SK-N-SH treated with all-trans-retinoic acid at 6 μM for 48 hours (cell line): ENCODE results near the gene USP1.

Experiments used
- ATAC-seq: fragments of 200-7000 bp; cut with Tn5 transposase; 3 replicates; pipeline ENCODE4 v1.9.1; 2020; ENCODE audit warnings: mild to moderate bottlenecking, moderate library complexity
- ARNTL ChIP-seq: fragments of 450-650 bp; formaldehyde crosslinking; IDR thresholded peaks from 2 replicates; pipeline ENCODE4 v1.5.0; 2020; ENCODE audit warnings: low read depth, mild to moderate bottlenecking, moderate library complexity, borderline replicate concordance
- BACH2 ChIP-seq: fragments of 250-450 bp; sonication (Bioruptor Pico); IDR thresholded peaks from 2 replicates; pipeline ENCODE4 v1.9.0; 2021; ENCODE audit warnings: mild to moderate bottlenecking, borderline replicate concordance
- CSDC2 ChIP-seq: fragments of 250-450 bp; sonication (Bioruptor Pico); IDR thresholded peaks from 2 replicates; pipeline ENCODE4 v1.5.0; 2020; ENCODE audit warnings: mild to moderate bottlenecking, moderate library complexity
- GLIS3 ChIP-seq: fragments of 250-450 bp; sonication (Bioruptor Pico); IDR thresholded peaks from 2 replicates; pipeline ENCODE4 v1.5.0; 2020; ENCODE audit warnings: mild to moderate bottlenecking, moderate library complexity
- ISL1 ChIP-seq: fragments of 250-450 bp; sonication (Bioruptor Pico); IDR thresholded peaks from 2 replicates; pipeline ENCODE4 v2.1.2; 2022; ENCODE audit warnings: mild to moderate bottlenecking, moderate library complexity
- OSR1 ChIP-seq: fragments of 250-450 bp; sonication (Bioruptor Pico); IDR thresholded peaks from 2 replicates; pipeline ENCODE4 v1.8.0; 2022; ENCODE audit warnings: moderate library complexity, mild to moderate bottlenecking, inconsistent platforms
- RARB ChIP-seq: fragments of 250-450 bp; sonication (Bioruptor Pico); IDR thresholded peaks from 2 replicates; pipeline ENCODE4 v1.8.0; 2021; ENCODE audit warnings: mild to moderate bottlenecking, moderate library complexity
- SNAI2 ChIP-seq: fragments of 250-450 bp; sonication (Bioruptor Pico); IDR thresholded peaks from 2 replicates; pipeline ENCODE4 v1.5.0; 2020; ENCODE audit warnings: mild to moderate bottlenecking, moderate library complexity
- TCF4 ChIP-seq: fragments of 250-450 bp; sonication (Bioruptor Pico); IDR thresholded peaks from 2 replicates; pipeline ENCODE4 v1.8.0; 2021; ENCODE audit warnings: mild to moderate bottlenecking, moderate library complexity, borderline replicate concordance
- TOX ChIP-seq: fragments of 250-450 bp; sonication (Bioruptor Pico); IDR thresholded peaks from 2 replicates; pipeline ENCODE4 v1.8.0; 2021; ENCODE audit warnings: mild to moderate bottlenecking, moderate library complexity, borderline replicate concordance
- ZC3H10 ChIP-seq: fragments of 250-450 bp; sonication (Bioruptor Pico); IDR thresholded peaks from 2 replicates; pipeline ENCODE4 v1.5.1; 2021; ENCODE audit warnings: mild to moderate bottlenecking, moderate library complexity
- ZFP3 ChIP-seq: fragments of 250-450 bp; sonication (Bioruptor Pico); IDR thresholded peaks from 2 replicates; pipeline ENCODE4 v1.5.0; 2020; ENCODE audit warnings: mild to moderate bottlenecking, moderate library complexity
- ZFP30 ChIP-seq: fragments of 450-650 bp; formaldehyde crosslinking; IDR thresholded peaks from 2 replicates; pipeline ENCODE4 v1.5.0; 2022; ENCODE audit warnings: mild to moderate bottlenecking, moderate library complexity
- ZNF565 ChIP-seq: fragments of 450-650 bp; formaldehyde crosslinking; conservative IDR thresholded peaks from 2 replicates; pipeline ENCODE4 v1.5.0; 2020; ENCODE audit warnings: low read depth, mild to moderate bottlenecking, moderate library complexity
- ZNF8 ChIP-seq: fragments of 450-650 bp; formaldehyde crosslinking; IDR thresholded peaks from 2 replicates; pipeline ENCODE4 v1.5.0; 2020; ENCODE audit warnings: mild to moderate bottlenecking, moderate library complexity
- TF ChIP-seq, protein P1 (sequence below): fragments of 250-450 bp; sonication (Bioruptor Pico); IDR thresholded peaks from 2 replicates; pipeline ENCODE4 v1.5.0; 2020; ENCODE audit warnings: mild to moderate bottlenecking, moderate library complexity
- TF ChIP-seq, protein P2 (sequence below): fragments of 250-450 bp; sonication (Bioruptor Pico); IDR thresholded peaks from 2 replicates; pipeline ENCODE4 v1.8.0; 2021; ENCODE audit warnings: low read depth, mild to moderate bottlenecking, moderate library complexity, borderline replicate concordance
- TF ChIP-seq, protein P3 (sequence below): fragments of 250-450 bp; sonication (Bioruptor Pico); IDR thresholded peaks from 2 replicates; pipeline ENCODE4 v1.5.1; 2021; ENCODE audit warnings: mild to moderate bottlenecking, moderate library complexity
- TF ChIP-seq, protein P4 (sequence below): fragments of 250-450 bp; sonication (Bioruptor Pico); IDR thresholded peaks from 2 replicates; pipeline ENCODE4 v1.5.1; 2020; ENCODE audit warnings: low read depth, mild to moderate bottlenecking, moderate library complexity
- TF ChIP-seq, protein P5 (sequence below): fragments of 250-450 bp; sonication (Bioruptor Pico); IDR thresholded peaks from 2 replicates; pipeline ENCODE4 v1.8.0; 2020; ENCODE audit warnings: mild to moderate bottlenecking, moderate library complexity, borderline replicate concordance

USP1 gene

DNA sequence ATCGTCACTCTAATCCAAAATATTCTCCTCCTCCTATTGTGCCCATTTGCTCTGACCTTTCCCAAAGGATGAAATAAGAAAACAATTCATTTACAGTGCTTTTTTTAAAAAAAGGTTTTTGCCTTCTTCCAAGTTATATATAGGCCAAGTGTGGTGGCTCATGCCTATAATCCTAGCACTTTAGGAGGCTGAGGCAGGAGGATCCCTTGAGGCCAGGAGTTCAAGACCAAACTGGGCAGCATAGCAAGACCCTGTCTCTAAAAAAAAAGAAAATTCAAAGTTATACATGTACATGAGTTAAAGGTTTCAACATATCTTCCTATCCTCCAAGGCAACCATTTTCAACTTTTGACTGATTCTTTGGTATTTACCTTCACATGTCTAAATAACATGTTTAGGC lies 10.1 kb upstream of the USP1 start:
- no peak for TF ChIP-seq ISL1 (CRISPR knock-in tag)
- TF ChIP-seq BACH2 (CRISPR knock-in tag), result no peak
- TF ChIP-seq TOX (CRISPR knock-in tag), result no peak
- TF ChIP-seq, protein P1, sequence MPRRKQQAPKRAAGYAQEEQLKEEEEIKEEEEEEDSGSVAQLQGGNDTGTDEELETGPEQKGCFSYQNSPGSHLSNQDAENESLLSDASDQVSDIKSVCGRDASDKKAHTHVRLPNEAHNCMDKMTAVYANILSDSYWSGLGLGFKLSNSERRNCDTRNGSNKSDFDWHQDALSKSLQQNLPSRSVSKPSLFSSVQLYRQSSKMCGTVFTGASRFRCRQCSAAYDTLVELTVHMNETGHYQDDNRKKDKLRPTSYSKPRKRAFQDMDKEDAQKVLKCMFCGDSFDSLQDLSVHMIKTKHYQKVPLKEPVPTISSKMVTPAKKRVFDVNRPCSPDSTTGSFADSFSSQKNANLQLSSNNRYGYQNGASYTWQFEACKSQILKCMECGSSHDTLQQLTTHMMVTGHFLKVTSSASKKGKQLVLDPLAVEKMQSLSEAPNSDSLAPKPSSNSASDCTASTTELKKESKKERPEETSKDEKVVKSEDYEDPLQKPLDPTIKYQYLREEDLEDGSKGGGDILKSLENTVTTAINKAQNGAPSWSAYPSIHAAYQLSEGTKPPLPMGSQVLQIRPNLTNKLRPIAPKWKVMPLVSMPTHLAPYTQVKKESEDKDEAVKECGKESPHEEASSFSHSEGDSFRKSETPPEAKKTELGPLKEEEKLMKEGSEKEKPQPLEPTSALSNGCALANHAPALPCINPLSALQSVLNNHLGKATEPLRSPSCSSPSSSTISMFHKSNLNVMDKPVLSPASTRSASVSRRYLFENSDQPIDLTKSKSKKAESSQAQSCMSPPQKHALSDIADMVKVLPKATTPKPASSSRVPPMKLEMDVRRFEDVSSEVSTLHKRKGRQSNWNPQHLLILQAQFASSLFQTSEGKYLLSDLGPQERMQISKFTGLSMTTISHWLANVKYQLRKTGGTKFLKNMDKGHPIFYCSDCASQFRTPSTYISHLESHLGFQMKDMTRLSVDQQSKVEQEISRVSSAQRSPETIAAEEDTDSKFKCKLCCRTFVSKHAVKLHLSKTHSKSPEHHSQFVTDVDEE (CRISPR knock-in tag), result no peak
- no peak for TF ChIP-seq ZNF565 (CRISPR knock-in tag)
- no peak for TF ChIP-seq CSDC2 (CRISPR knock-in tag)
- no peak for TF ChIP-seq ZFP3 (CRISPR knock-in tag)
- TF ChIP-seq, all 23 proteins: peak for 0
- no peak for ATAC-seq

DNA sequence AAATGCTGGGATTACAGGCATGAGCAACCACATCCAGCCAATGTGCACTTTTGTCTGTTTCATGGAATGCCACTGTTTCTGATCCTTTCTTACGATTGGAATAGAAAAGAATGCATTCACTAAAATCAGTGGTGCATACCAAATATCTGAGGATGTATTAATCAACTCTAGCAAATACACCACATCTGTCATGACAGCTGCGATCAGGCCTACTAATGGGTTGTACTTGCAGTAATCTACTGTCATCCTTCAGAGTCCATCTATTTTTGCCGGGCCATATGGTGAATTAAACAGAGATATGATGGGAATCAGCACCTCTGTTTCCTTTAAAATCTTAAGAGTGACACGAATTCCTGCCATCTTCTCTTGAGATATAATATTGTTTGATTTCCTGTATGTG lies 8.5 kb upstream of the USP1 start:
- no peak for ATAC-seq
- TF ChIP-seq, protein P2, sequence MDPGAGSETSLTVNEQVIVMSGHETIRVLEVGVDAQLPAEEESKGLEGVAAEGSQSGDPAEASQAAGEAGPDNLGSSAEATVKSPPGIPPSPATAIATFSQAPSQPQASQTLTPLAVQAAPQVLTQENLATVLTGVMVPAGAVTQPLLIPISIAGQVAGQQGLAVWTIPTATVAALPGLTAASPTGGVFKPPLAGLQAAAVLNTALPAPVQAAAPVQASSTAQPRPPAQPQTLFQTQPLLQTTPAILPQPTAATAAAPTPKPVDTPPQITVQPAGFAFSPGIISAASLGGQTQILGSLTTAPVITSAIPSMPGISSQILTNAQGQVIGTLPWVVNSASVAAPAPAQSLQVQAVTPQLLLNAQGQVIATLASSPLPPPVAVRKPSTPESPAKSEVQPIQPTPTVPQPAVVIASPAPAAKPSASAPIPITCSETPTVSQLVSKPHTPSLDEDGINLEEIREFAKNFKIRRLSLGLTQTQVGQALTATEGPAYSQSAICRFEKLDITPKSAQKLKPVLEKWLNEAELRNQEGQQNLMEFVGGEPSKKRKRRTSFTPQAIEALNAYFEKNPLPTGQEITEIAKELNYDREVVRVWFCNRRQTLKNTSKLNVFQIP (CRISPR knock-in tag), result no peak
- no peak for TF ChIP-seq SNAI2 (CRISPR knock-in tag)
- no peak for TF ChIP-seq ZNF8 (CRISPR knock-in tag)
- no peak for TF ChIP-seq TOX (CRISPR knock-in tag)
- TF ChIP-seq ZFP30 (CRISPR knock-in tag), result no peak
- TF ChIP-seq, protein P3, sequence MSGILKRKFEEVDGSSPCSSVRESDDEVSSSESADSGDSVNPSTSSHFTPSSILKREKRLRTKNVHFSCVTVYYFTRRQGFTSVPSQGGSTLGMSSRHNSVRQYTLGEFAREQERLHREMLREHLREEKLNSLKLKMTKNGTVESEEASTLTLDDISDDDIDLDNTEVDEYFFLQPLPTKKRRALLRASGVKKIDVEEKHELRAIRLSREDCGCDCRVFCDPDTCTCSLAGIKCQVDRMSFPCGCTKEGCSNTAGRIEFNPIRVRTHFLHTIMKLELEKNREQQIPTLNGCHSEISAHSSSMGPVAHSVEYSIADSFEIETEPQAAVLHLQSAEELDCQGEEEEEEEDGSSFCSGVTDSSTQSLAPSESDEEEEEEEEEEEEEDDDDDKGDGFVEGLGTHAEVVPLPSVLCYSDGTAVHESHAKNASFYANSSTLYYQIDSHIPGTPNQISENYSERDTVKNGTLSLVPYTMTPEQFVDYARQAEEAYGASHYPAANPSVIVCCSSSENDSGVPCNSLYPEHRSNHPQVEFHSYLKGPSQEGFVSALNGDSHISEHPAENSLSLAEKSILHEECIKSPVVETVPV, result no peak
- TF ChIP-seq ARNTL, result no peak
- no peak for TF ChIP-seq GLIS3
- no peak for TF ChIP-seq RARB (CRISPR knock-in tag)
- TF ChIP-seq, protein P1 (CRISPR knock-in tag), result no peak
- no peak for TF ChIP-seq ZNF565 (CRISPR knock-in tag)
- TF ChIP-seq OSR1 (CRISPR knock-in tag), result no peak
- TF ChIP-seq TCF4, result no peak
- TF ChIP-seq ZC3H10, result no peak
- TF ChIP-seq ZFP3 (CRISPR knock-in tag), result no peak

DNA sequence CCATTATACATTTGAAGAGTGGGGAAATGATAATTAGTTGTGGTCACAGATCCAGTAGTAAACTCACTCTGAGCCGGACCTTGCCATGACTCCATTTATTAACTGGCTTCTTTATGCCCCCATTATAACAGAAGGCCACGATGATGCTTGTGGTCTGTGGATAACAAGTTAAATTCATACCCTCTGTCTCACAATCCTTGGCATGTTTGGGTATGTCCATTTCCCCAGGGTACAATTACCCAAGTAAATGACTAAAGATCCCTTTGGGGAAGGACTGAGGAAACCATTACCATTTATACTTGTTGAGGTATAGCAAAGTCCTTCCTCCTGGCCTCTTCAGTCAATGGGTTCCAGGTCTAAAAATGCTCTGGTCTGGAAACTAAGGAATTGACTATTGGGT lies 7.3 kb upstream of the USP1 start:
- ATAC-seq, result no peak
- TF ChIP-seq, protein P4, sequence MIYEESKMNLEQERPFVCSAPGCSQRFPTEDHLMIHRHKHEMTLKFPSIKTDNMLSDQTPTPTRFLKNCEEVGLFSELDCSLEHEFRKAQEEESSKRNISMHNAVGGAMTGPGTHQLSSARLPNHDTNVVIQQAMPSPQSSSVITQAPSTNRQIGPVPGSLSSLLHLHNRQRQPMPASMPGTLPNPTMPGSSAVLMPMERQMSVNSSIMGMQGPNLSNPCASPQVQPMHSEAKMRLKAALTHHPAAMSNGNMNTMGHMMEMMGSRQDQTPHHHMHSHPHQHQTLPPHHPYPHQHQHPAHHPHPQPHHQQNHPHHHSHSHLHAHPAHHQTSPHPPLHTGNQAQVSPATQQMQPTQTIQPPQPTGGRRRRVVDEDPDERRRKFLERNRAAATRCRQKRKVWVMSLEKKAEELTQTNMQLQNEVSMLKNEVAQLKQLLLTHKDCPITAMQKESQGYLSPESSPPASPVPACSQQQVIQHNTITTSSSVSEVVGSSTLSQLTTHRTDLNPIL, result no peak
- TF ChIP-seq CSDC2 (CRISPR knock-in tag) (no peak), ZNF565 (CRISPR knock-in tag) (no peak), ISL1 (CRISPR knock-in tag) (no peak), ZC3H10 (no peak), OSR1 (CRISPR knock-in tag) (no peak), SNAI2 (CRISPR knock-in tag) (no peak), ZFP30 (CRISPR knock-in tag) (no peak), ARNTL (no peak), TCF4 (no peak), ZFP3 (CRISPR knock-in tag) (no peak)
- TF ChIP-seq, protein P1 (CRISPR knock-in tag), result no peak
- TF ChIP-seq, protein P5, sequence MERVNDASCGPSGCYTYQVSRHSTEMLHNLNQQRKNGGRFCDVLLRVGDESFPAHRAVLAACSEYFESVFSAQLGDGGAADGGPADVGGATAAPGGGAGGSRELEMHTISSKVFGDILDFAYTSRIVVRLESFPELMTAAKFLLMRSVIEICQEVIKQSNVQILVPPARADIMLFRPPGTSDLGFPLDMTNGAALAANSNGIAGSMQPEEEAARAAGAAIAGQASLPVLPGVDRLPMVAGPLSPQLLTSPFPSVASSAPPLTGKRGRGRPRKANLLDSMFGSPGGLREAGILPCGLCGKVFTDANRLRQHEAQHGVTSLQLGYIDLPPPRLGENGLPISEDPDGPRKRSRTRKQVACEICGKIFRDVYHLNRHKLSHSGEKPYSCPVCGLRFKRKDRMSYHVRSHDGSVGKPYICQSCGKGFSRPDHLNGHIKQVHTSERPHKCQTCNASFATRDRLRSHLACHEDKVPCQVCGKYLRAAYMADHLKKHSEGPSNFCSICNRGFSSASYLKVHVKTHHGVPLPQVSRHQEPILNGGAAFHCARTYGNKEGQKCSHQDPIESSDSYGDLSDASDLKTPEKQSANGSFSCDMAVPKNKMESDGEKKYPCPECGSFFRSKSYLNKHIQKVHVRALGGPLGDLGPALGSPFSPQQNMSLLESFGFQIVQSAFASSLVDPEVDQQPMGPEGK (CRISPR knock-in tag), result no peak
- TF ChIP-seq, protein P3, result no peak
